ENCODE data around the gene NPIPA1.
"Not testable (repeated sequence)": the region's sequence is repeated elsewhere in the genome, so short reads cannot be mapped to it uniquely, and the experiment has no call there.

DNA sequence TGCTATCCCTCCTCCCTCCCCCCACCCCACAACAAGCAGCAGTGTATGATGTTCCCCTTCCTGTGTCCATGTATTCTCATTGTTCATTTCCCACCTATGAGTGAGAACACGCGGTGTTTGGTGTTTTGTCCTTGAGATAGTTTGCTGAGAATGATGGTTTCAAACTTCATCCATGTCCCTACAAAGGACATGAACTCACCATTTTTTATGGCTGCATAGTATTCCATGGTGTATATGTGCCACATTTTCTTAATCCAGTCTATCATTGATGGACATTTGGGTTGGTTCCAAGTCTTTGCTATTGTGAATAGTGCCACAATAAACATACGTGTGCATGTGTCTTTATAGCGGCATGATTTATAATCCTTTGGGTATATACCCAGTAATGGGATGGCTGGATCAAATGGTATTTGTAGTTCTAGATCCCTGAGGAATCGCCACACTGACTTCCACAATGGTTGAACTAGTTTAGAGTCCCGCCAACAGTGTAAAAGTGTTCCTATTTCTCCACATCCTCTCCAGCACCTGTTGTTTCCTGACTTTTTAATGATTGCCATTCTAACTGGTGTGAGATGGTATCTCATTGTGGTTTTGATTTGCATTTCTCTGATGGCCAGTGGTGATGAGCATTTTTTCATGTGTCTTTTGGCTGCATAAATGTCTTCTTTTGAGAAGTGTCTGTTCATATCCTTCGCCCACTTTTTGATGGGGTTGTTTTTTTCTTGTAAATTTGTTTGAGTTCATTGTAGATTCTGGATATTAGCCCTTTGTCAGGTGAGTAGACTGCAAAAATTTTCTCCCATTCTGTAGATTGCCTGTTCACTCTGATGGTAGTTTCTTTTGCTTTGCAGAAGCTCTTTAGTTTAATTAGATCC is 56.3 kb downstream of the NPIPA1 start:
- TF ChIP-seq CTCF (conservative IDR thresholded peaks at IDR 0.05; ENCODE audit: low read length); EZH2phosphoT487 (IDR thresholded peaks at IDR 0.05; ENCODE audit: borderline replicate concordance, low read depth, low read length): not testable (repeated sequence)
